ENCODE results near the gene SPECC1.

GRCh38 chr17:20046629-20047028, 37.5 kb downstream of the SPECC1 start:
- no peak for TF ChIP-seq SP1 (IDR thresholded peaks at IDR 0.05)
- TF ChIP-seq ELF4 (IDR thresholded peaks at IDR 0.05): no peak
- no peak for TF ChIP-seq HDGF (IDR thresholded peaks at IDR 0.05; ENCODE audit: borderline replicate concordance)
- no peak for TF ChIP-seq FOXA1 (IDR thresholded peaks at IDR 0.05)
- no peak for TF ChIP-seq SUZ12 (IDR thresholded peaks at IDR 0.05)
- TF ChIP-seq FOXK2 (IDR thresholded peaks at IDR 0.05): no peak
- no peak for TF ChIP-seq TARDBP (IDR thresholded peaks at IDR 0.05)
- TF ChIP-seq LEF1 (IDR thresholded peaks at IDR 0.05; ENCODE audit: borderline replicate concordance): no peak
- no peak for TF ChIP-seq ZNF384 (IDR thresholded peaks at IDR 0.05)
- TF ChIP-seq NFRKB (IDR thresholded peaks at IDR 0.05): no peak
- TF ChIP-seq BHLHE40 (IDR thresholded peaks at IDR 0.05; ENCODE audit: borderline replicate concordance): no peak
- TF ChIP-seq FOXM1 (IDR thresholded peaks at IDR 0.05; ENCODE audit: borderline replicate concordance): no peak

Data from HEK293T (cell line).